Nucleus accumbens (tissue), 56 donors: Measurements from ENCODE around the gene TBX18.

Experiments
- DNase-seq, 56 donors: peaks; one replicate each; lab custom pipeline; 2025; lab: John Stamatoyannopoulos, UW

Gene TBX18

GRCh38 chr6:84685983-84686584 lies 78.3 kb downstream of the TBX18 start:
- no peak for DNase-seq

- no peak for DNase-seq
Observed at GRCh38 chr6:84681693-84682326, 82.6 kb downstream of the TBX18 start.

- no peak for DNase-seq
Observed at GRCh38 chr6:84675651-84676050, 88.7 kb downstream of the TBX18 start.

GRCh38 chr6:84674395-84674794 lies 90.0 kb downstream of the TBX18 start:
- no peak for DNase-seq

- peak in 2 of 56 donors; percentile 1 to 3 for DNase-seq
Observed at GRCh38 chr6:84671183-84671582, 93.2 kb downstream of the TBX18 start.

GRCh38 chr6:84669945-84670344 lies 94.5 kb downstream of the TBX18 start:
- no peak for DNase-seq

- DNase-seq, result no peak
Observed at GRCh38 chr6:84667252-84668213, 96.9 kb downstream of the TBX18 start.

GRCh38 chr6:84665401-84665800 lies 99.0 kb downstream of the TBX18 start:
- no peak for DNase-seq

- no peak for DNase-seq
Observed at GRCh38 chr6:84663866-84664265, 100.5 kb downstream of the TBX18 start.

- no peak for DNase-seq
Observed at GRCh38 chr6:84657486-84657885, 106.9 kb downstream of the TBX18 start.

GRCh38 chr6:84657025-84657424 lies 107.4 kb downstream of the TBX18 start:
- DNase-seq, result no peak

- no peak for DNase-seq
Observed at GRCh38 chr6:84653027-84653551, 111.3 kb downstream of the TBX18 start.

- no peak for DNase-seq
Observed at GRCh38 chr6:84652356-84653026, 111.9 kb downstream of the TBX18 start.

- no peak for DNase-seq
Observed at GRCh38 chr6:84651583-84651982, 112.8 kb downstream of the TBX18 start.

GRCh38 chr6:84648444-84648843 lies 116.0 kb downstream of the TBX18 start:
- DNase-seq, result no peak

GRCh38 chr6:84645563-84646266 lies 118.7 kb downstream of the TBX18 start:
- DNase-seq, result no peak

- DNase-seq, result no peak
Observed at GRCh38 chr6:84645000-84645399, 119.4 kb downstream of the TBX18 start.

GRCh38 chr6:84643778-84644177 lies 120.6 kb downstream of the TBX18 start:
- DNase-seq, result no peak

GRCh38 chr6:84641076-84641475 lies 123.3 kb downstream of the TBX18 start:
- DNase-seq, result no peak

GRCh38 chr6:84639396-84639795 lies 125.0 kb downstream of the TBX18 start:
- DNase-seq, result no peak
